OCI-LY3 (cell line): ENCODE results near the gene EIF3K.

Experiments used
- CTCF ChIP-seq: fragments of 200-600, 300-600 bp; sonication (generic); IDR thresholded peaks from 2 replicates; pipeline ENCODE4 v1.5.1; 2014; ENCODE audit warnings: antibody characterized with exemption, low read length, low read depth
- EZH2phosphoT487 ChIP-seq: fragments of 200-600 bp; shearing (Covaris generic); IDR thresholded peaks from 2 replicates; pipeline ENCODE4 v1.6.1; 2018; ENCODE audit warnings: antibody characterized with exemption, mixed run types, low read depth

GRCh38 chr19:38662537-38663155 lies 43.7 kb downstream of the EIF3K start:
- TF ChIP-seq CTCF (no peak), EZH2phosphoT487 (no peak)
